ENCODE data around the gene IVNS1ABP.
"Not testable (repeated sequence)": the region's sequence is repeated elsewhere in the genome, so short reads cannot be mapped to it uniquely, and the experiment has no call there.

The IVNS1ABP gene

GRCh38 chr1:185257116-185257949, 59.7 kb downstream of the IVNS1ABP start:
- H3K27ac ChIP-seq (ENCODE audit: low read depth, low read length, severe bottlenecking); H3K4me3 ChIP-seq (ENCODE audit: extremely low read depth, insufficient read depth, low read length, poor library complexity, severe bottlenecking); H3K9me3 ChIP-seq (ENCODE audit: control insufficient read depth, low read length); H3K36me3 ChIP-seq (ENCODE audit: control insufficient read depth, insufficient read depth, low read length); H3K4me1 ChIP-seq (ENCODE audit: control insufficient read depth, insufficient read depth, low read length, poor library complexity, severe bottlenecking): not testable (repeated sequence)
- 60 to 84% methylated on average over 1 to 7 of the region's 32 CpGs for WGBS, 2 experiments (ENCODE audit: insufficient coverage in 2 of 2)

DNA sequence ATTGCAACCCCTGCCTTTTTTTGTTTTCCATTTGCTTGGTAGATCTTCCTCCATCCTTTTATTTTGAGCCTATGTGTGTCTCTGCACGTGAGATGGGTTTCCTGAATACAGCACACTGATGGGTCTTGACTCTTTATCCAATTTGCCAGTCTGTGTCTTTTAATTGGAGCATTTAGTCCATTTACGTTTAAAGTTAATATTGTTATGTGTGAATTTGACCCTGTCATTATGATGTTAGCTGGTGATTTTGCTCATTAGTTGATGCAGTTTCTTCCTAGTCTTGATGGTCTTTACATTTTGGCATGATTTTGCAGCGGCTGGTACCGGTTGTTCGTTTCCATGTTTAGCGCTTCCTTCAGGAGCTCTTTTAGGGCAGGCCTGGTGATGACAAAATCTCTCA, 61.4 kb downstream of the IVNS1ABP start:
- WGBS, 2 experiments (ENCODE audit: insufficient coverage in 2 of 2), result no CpG with 5 or more reads among the region's 6 CpGs
- H3K36me3 ChIP-seq (ENCODE audit: control insufficient read depth, insufficient read depth, low read length); H3K4me3 ChIP-seq (ENCODE audit: extremely low read depth, insufficient read depth, low read length, poor library complexity, severe bottlenecking): not testable (repeated sequence)

GRCh38 chr1:185252404-185252803, 64.6 kb downstream of the IVNS1ABP start:
- H3K4me3 ChIP-seq (ENCODE audit: extremely low read depth, insufficient read depth, low read length, poor library complexity, severe bottlenecking); H3K9me3 ChIP-seq (ENCODE audit: control insufficient read depth, low read length); H3K36me3 ChIP-seq (ENCODE audit: control insufficient read depth, insufficient read depth, low read length); H3K27ac ChIP-seq (ENCODE audit: low read depth, low read length, severe bottlenecking); H3K4me1 ChIP-seq (ENCODE audit: control insufficient read depth, insufficient read depth, low read length, poor library complexity, severe bottlenecking): not testable (repeated sequence)
- WGBS, 2 experiments (ENCODE audit: insufficient coverage in 2 of 2), result no CpG with 5 or more reads among the region's 1 CpG

More for the DNA sequence above, 61.4 kb downstream of the IVNS1ABP start:
- H3K4me1 ChIP-seq (ENCODE audit: control insufficient read depth, insufficient read depth, low read length, poor library complexity, severe bottlenecking); H3K9me3 ChIP-seq (ENCODE audit: control insufficient read depth, low read length); H3K27ac ChIP-seq (ENCODE audit: low read depth, low read length, severe bottlenecking): not testable (repeated sequence)

DNA sequence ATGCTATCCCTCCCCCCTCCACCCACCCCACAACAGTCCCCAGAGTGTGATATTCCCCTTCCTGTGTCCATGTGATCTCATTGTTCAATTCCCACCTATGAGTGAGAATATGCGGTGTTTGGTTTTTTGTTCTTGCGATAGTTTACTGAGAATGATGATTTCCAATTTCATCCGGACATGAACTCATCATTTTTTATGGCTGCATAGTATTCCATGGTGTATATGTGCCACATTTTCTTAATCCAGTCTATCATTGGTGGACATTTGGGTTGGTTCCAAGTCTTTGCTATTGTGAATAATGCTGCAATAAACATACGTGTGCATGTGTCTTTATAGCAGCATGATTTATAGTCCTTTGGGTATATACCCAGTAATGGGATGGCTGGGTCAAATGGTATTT, 65.1 kb downstream of the IVNS1ABP start:
- H3K4me1 ChIP-seq (ENCODE audit: control insufficient read depth, insufficient read depth, low read length, poor library complexity, severe bottlenecking); H3K9me3 ChIP-seq (ENCODE audit: control insufficient read depth, low read length): not testable (repeated sequence)
- no CpG with 5 or more reads among the region's 4 CpGs for WGBS, 2 experiments (ENCODE audit: insufficient coverage in 2 of 2)

DNA sequence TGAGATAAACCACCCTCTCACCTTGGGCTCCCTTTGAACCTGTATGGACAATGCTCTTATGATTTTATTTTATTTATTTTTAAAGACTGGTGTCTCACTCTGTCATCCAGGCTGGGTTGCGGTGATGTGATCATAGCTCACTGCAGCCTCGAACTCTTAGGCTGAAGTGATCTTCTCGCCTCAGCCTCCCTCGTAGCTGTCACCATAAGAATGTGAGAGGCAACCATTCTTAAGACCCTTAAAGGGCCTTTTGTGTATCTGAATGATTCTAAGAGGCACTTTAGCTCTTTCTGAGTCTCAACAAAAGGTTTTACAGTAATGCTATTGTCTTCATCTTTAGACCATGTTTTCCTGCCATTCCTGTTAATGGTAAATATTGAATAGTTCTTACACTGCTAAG, 67.0 kb downstream of the IVNS1ABP start:
- 86 to 89% methylated on average over 4 of the region's 4 CpGs for WGBS, 2 experiments (ENCODE audit: insufficient coverage in 2 of 2)
- Histone ChIP-seq H3K4me1 (ENCODE audit: control insufficient read depth, insufficient read depth, low read length, poor library complexity, severe bottlenecking) (no peaks in the 10 kb centered on the region), H3K36me3 (ENCODE audit: control insufficient read depth, insufficient read depth, low read length) (no peaks in the 10 kb centered on the region), H3K4me3 (ENCODE audit: extremely low read depth, insufficient read depth, low read length, poor library complexity, severe bottlenecking) (no peak overlapping the region), H3K9me3 (ENCODE audit: control insufficient read depth, low read length) (no peaks in the 10 kb centered on the region), H3K27ac (ENCODE audit: low read depth, low read length, severe bottlenecking) (no peak overlapping the region)

More for the DNA sequence above, 65.1 kb downstream of the IVNS1ABP start:
- H3K4me3 ChIP-seq (ENCODE audit: extremely low read depth, insufficient read depth, low read length, poor library complexity, severe bottlenecking); H3K27ac ChIP-seq (ENCODE audit: low read depth, low read length, severe bottlenecking); H3K36me3 ChIP-seq (ENCODE audit: control insufficient read depth, insufficient read depth, low read length): not testable (repeated sequence)

DNA sequence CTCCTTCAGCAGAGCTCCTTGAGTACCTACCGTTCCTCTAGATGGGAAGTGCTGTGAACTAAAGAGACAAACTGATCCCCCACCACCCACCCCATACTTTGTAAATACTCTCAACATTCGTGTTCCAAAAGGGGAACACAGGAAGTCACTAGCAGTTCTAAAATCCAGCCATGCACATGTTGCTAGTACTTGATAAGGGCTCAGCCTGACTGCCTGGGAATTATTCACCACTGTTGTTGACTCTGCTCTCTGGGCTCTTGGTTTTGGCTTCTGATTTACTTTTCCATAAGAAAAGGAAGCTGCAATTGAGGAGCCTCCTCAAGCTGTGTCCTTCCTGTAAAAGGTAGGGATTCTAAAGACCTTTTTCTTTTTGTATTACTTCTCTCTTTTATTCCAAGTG, 67.5 kb downstream of the IVNS1ABP start:
- WGBS, 2 experiments (ENCODE audit: insufficient coverage in 2 of 2), result 50 to 88% methylated on average over 1 to 2 of the region's 2 CpGs
- no peak overlapping the region for H3K4me3 ChIP-seq (ENCODE audit: extremely low read depth, insufficient read depth, low read length, poor library complexity, severe bottlenecking)
- no peaks in the 10 kb centered on the region for H3K36me3 ChIP-seq (ENCODE audit: control insufficient read depth, insufficient read depth, low read length)
- H3K27ac ChIP-seq (ENCODE audit: low read depth, low read length, severe bottlenecking), result no peak overlapping the region
- no peaks in the 10 kb centered on the region for H3K9me3 ChIP-seq (ENCODE audit: control insufficient read depth, low read length)
- no peaks in the 10 kb centered on the region for H3K4me1 ChIP-seq (ENCODE audit: control insufficient read depth, insufficient read depth, low read length, poor library complexity, severe bottlenecking)
